BLaER1 treated with 17β-estradiol and CSF1 and Interleukin-3, amounts not matched to agents 10 nM and 100 nM (cell line): Measurements from ENCODE around the gene PNPLA7.
"Not testable (repeated sequence)": the region's sequence is repeated elsewhere in the genome, so short reads cannot be mapped to it uniquely, and the experiment has no call there.

Source experiments
- H3K27ac ChIP-seq, 11 experiments: shearing (Covaris generic); formaldehyde crosslinking; 2 replicates each; pipeline ENCODE4 v1.8.1; 2022
- H3K27me3 ChIP-seq, 11 experiments: shearing (Covaris generic); formaldehyde crosslinking; 2 replicates each; pipeline ENCODE4 v1.8.1; 2022
- H3K36me3 ChIP-seq, 11 experiments: shearing (Covaris generic); formaldehyde crosslinking; 2 replicates each; pipeline ENCODE4 v1.8.1; 2022
- H3K4me1 ChIP-seq, 10 experiments: shearing (Covaris generic); formaldehyde crosslinking; 2 replicates each; pipeline ENCODE4 v1.8.1; 2022
- H3K4me2 ChIP-seq, 11 experiments: shearing (Covaris generic); formaldehyde crosslinking; 2 replicates each; pipeline ENCODE4 v1.8.1; 2022
- H3K4me3 ChIP-seq, 10 experiments: shearing (Covaris generic); formaldehyde crosslinking; 2 replicates each; pipeline ENCODE4 v1.8.1; 2022
- H3K9ac ChIP-seq, 11 experiments: shearing (Covaris generic); formaldehyde crosslinking; 2 replicates each; pipeline ENCODE4 v1.8.1; 2022
- H3K9me3 ChIP-seq, 11 experiments: shearing (Covaris generic); formaldehyde crosslinking; replicated peaks in 1 of 11; 2 replicates each; pipeline ENCODE4 v1.8.1; 2022
- H4K20me1 ChIP-seq, 11 experiments: shearing (Covaris generic); formaldehyde crosslinking; 2 replicates each; pipeline ENCODE4 v1.8.1; 2022
- Cebpa-rat ChIP-seq, 11 experiments: shearing (Covaris generic); IDR thresholded peaks; 2 replicates each; pipeline ENCODE4 v1.8.1; 2022

The PNPLA7 gene

GRCh38 chr9:137552022-137552768, 2.0 kb upstream of the PNPLA7 start:
- peaks cover 37 to 50% (median 43%) of the 10 kb centered on the region in 10 experiments for H3K4me1 ChIP-seq
- H3K4me2 ChIP-seq: peak overlapping the region; percentile 49 to 89 (median 77)
- H3K9me3 ChIP-seq: no peaks in the 10 kb centered on the region
- no peak for TF ChIP-seq Cebpa-rat (IDR thresholded peaks at IDR 0.05)
- H3K36me3 ChIP-seq: peaks cover 27 to 47% (median 36%) of the 10 kb centered on the region in 11 experiments
- H3K27ac ChIP-seq: peak overlapping the region; percentile 11 to 76 (median 66); a peak in 20 of 22 replicates
- peak overlapping the region; percentile 73 to 82 (median 80) for H3K9ac ChIP-seq
- H4K20me1 ChIP-seq: peaks cover 0 to 47% (median 21%) of the 10 kb centered on the region in 11 experiments; a peak in 14 of 22 replicates
- peak overlapping the region; percentile 63 to 79 (median 70) for H3K4me3 ChIP-seq
- no peaks in the 10 kb centered on the region for H3K27me3 ChIP-seq

- H3K27ac ChIP-seq: peak within 1 kb of the TSS; percentile 11 to 76 (median 66); a peak in 20 of 22 replicates
- no peak for TF ChIP-seq Cebpa-rat (IDR thresholded peaks at IDR 0.05)
These were observed 1.2 kb upstream of the PNPLA7 start, which contains the start of gene MRPL41 for GRCh38 chr9:137551264-137552021. MRPL41 (plus strand) TSS chr9:137551879; CDS start chr9:137552082, 203 bp downstream.

DNA sequence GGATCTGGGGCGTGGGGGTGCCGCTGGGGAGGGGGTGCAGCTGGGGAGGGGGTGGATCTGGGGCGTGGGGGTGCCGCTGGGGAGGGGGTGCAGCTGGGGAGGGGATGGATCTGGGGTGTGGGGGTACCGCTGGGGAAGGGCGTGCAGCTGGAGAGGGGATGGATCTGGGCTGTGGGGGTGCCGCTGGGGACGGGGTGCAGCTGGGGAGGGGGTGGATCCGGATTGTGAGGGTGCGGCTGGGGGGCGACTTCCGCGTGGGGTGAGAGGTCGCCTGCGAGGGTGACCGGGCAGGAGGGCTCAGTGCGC, 709 bp upstream of the PNPLA7 start:
- H3K27ac ChIP-seq: peak overlapping the region in 9 of 11 experiments; percentile 46 to 76 (median 62); a peak in 16 of 22 replicates
- peaks cover 50 to 61% (median 56%) of the 10 kb centered on the region in 10 experiments for H3K4me1 ChIP-seq
- H4K20me1 ChIP-seq: peaks cover 0 to 40% (median 16%) of the 10 kb centered on the region in 11 experiments; a peak in 14 of 22 replicates
- H3K4me3 ChIP-seq: peak overlapping the region; percentile 58 to 75 (median 70)
- H3K36me3 ChIP-seq: peaks cover 15 to 34% (median 23%) of the 10 kb centered on the region in 11 experiments
- H3K9me3 ChIP-seq, H3K27me3 ChIP-seq: not testable (repeated sequence)
- peak overlapping the region; percentile 86 to 97 (median 93) for H3K4me2 ChIP-seq
- H3K9ac ChIP-seq: peak overlapping the region; percentile 68 to 82 (median 78)

More at GRCh38 chr9:137551264-137552021, 1.2 kb upstream of the PNPLA7 start, which contains the start of gene MRPL41:
- peaks cover 44 to 56% (median 50%) of the 10 kb centered on the region in 10 experiments for H3K4me1 ChIP-seq
- peaks cover 20 to 39% (median 28%) of the 10 kb centered on the region in 11 experiments for H3K36me3 ChIP-seq
- peak within 1 kb of the TSS; percentile 86 to 97 (median 93) for H3K4me2 ChIP-seq
- H3K9me3 ChIP-seq: peaks cover 0 to 4% (median under 1%) of the 10 kb centered on the region in 11 experiments; a peak in 10 of 22 replicates
- peak within 1 kb of the TSS; percentile 63 to 79 (median 70) for H3K4me3 ChIP-seq
- H3K27me3 ChIP-seq: no peaks in the 10 kb centered on the region
- peak within 1 kb of the TSS; percentile 73 to 82 (median 81) for H3K9ac ChIP-seq
- peaks cover 0 to 45% (median 19%) of the 10 kb centered on the region in 11 experiments; a peak in 14 of 22 replicates for H4K20me1 ChIP-seq

DNA sequence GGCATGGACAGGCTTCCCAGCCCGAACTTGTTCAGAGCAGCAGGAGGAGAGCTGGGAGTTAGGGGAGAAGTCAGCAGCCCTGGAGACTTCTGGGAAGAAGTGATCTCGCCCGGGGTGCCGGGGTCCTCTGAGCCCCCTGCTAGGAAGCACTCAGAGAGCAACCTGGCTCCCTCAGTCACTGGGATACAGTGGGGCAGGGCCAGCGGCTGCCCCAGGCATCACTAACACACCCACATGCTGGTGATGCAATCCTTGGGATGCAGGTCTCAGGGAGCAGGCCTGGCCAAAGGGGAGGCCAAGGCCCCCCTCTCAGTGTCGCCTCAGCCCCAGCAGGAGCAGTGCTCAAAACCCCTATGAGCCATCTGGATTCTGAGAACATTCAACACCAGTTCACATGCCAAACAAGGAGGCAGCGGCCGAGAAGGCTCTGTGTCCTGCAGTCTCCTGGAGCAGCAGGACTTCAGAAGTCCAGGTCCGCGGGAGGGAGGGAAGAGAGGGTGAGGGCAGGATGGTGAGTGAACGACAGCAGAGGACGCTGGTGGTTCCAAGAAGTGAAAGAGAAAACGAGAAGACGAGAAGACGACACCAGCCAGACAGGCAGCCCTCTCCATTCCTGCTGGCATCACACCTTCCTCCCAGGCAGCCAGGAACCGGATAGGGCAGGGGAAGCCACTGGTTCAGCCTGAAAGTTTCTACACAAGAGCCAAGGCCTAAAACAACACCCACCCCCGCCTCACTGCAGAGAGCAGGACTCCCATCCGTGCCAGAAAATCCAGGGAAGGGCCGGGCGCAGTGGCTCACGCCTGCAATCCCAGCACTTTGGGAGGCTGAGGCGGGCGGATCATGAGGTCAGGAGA, 2.3 kb downstream of the PNPLA7 start:
- Histone ChIP-seq H3K4me2 (peak overlapping the region; percentile 63 to 93 (median 85)), H3K4me1 (peaks cover 76 to 84% (median 81%) of the 10 kb centered on the region in 10 experiments), H3K4me3 (peak overlapping the region in 1 of 10 experiments; percentile 40; a peak in 1 of 20 replicates), H4K20me1 (peaks cover 0 to 13% (median 10%) of the 10 kb centered on the region in 11 experiments; a peak in 9 of 22 replicates), H3K9ac (peak overlapping the region in 6 of 11 experiments; percentile 6 to 70 (median 52); a peak in 8 of 22 replicates), H3K9me3 (peaks cover 0 to 12% (median 8%) of the 10 kb centered on the region in 11 experiments; a peak in 12 of 22 replicates), H3K36me3 (peaks cover 0 to 11% (median 1%) of the 10 kb centered on the region in 11 experiments; a peak in 8 of 22 replicates), H3K27me3 (no peaks in the 10 kb centered on the region), H3K27ac (peak overlapping the region in 7 of 11 experiments; percentile 14 to 81 (median 30); a peak in 10 of 22 replicates)
- 0 out of 22 replicates have a peak, but pooled peaks of 1 of the 11 experiments have one; percentile 38 for TF ChIP-seq Cebpa-rat (IDR thresholded peaks at IDR 0.05)

DNA sequence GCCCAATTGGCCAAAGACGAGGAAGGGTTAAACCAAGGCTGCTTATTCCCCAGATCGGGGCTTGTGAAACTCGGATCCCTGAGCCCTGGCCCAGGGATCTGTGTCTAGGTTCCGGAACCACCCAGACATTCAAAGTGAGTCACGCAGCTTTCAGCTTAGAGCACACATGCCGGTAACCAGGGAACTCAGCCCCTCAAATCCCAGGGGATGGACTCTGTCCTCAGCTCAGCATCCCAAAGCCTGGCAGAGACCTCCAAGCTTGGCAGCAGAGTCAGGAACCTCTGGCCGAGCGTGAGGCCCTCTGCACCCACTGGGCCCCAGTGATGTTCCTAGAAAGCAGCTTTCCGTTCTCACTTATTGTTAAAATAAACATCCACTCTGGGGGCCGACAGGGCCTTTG, 5.1 kb downstream of the PNPLA7 start:
- H3K27ac ChIP-seq: peak overlapping the region in 8 of 11 experiments; percentile 4 to 60 (median 41); a peak in 10 of 22 replicates
- peak overlapping the region in 8 of 11 experiments; percentile 12 to 57 (median 34); a peak in 9 of 22 replicates for H3K9ac ChIP-seq
- no peak overlapping the region for H3K4me3 ChIP-seq
- H4K20me1 ChIP-seq: peaks cover 0 to 10% (median 0%) of the 10 kb centered on the region in 11 experiments; a peak in 1 of 22 replicates
- H3K36me3 ChIP-seq: peaks cover 0 to 16% (median 2%) of the 10 kb centered on the region in 11 experiments; a peak in 6 of 22 replicates
- peak overlapping the region; percentile 62 to 90 (median 82) for H3K4me2 ChIP-seq
- no peaks in the 10 kb centered on the region for H3K27me3 ChIP-seq
- TF ChIP-seq Cebpa-rat (IDR thresholded peaks at IDR 0.05): no peak
- peaks cover 0 to 13% (median 8%) of the 10 kb centered on the region in 11 experiments; a peak in 13 of 22 replicates for H3K9me3 ChIP-seq
- peaks cover 95 to 100% (median 97%) of the 10 kb centered on the region in 10 experiments for H3K4me1 ChIP-seq

DNA sequence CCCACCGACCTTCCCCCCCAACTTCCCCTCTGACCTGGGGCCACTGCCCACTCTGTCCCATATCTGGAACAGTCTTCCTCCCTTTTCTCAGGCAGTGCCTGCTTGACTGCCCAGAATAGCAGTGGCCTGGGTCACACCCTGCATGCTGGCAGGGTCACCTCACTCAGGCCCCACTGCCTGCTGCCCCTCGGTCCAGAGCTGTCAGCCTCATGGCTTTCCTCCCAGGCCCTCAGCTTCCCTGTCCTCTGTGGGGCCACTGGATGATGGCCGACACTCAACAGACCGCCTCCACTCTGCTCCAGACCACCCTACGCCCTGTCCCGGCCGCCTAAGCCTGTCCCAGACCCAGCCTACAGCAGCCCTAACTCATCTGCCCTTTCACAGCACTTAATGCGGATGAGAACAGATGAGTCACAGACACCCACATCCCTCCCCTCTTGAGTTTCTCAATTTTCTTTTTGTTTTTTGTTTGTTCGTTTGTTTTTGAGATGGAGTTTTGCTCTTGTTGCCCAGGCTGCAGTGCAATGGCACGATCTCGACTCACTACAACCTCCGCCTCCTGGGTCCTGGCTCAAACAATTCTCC, 5.9 kb downstream of the PNPLA7 start:
- Histone ChIP-seq H3K4me1 (peaks cover 93 to 100% (median 97%) of the 10 kb centered on the region in 10 experiments), H3K4me3 (no peak overlapping the region), H3K36me3 (peaks cover 0 to 22% (median 7%) of the 10 kb centered on the region in 11 experiments; a peak in 6 of 22 replicates), H3K9ac (peak overlapping the region in 8 of 11 experiments; percentile 3 to 54 (median 21); a peak in 5 of 22 replicates), H3K9me3 (peaks cover 0 to 22% (median 10%) of the 10 kb centered on the region in 11 experiments; a peak in 15 of 22 replicates), H3K27me3 (no peaks in the 10 kb centered on the region), H3K27ac (peak overlapping the region in 8 of 11 experiments; percentile 16 to 50 (median 34); a peak in 8 of 22 replicates), H4K20me1 (peaks cover 0 to 10% (median 0%) of the 10 kb centered on the region in 11 experiments; a peak in 1 of 22 replicates), H3K4me2 (peak overlapping the region; percentile 62 to 90 (median 82))
- no peak for TF ChIP-seq Cebpa-rat (IDR thresholded peaks at IDR 0.05)
